ENCODE measurements around the gene C11orf86. TPM values are rescaled to one million over a fixed set of nuclear protein-coding genes. Genes with fewer than 3 reads are reported as not detected.

The C11orf86 gene
- total RNA-seq, 1 donor from 2014 or later, result 0.77 TPM

DNA sequence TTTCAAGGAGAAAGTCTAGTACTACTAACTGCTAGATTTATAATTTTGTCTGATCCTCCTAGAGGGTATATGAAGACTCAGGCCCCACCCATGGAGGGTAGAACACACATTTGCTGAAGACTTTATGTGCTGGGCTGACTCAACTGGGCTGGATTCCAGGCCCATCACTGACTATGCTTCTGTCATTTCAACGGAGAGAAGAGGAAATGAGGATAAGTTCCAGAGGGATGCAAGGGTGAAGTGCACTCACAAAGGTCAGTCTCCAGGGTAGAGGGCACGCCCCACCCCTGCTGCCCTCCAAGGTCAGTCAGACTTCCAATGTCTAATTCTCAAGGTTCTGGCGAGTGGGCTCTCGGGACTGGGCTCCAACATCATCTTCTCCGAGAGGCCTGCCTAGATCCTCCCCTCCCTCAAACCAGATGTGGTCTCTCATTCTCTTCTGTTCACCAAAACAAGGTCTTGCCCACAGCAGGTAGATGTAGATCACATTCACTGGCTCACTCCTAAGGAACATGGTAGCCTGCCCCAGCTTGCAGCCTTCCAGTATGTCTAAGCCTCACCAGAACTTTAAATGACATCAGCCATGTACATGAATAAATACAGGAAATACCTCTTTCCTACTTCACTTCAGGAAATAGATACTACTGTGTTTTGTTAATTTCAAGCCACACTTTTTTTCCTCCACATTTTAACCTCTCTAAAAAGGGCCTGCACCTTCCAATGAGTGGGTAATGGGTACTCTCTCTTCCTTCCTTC lies 7.3 kb upstream of the C11orf86 start:
- Mint-ChIP-seq H3K27ac (no peak overlapping the region), H3K36me3 (no peaks in the 10 kb centered on the region), H3K4me3 (no peak overlapping the region), H3K27me3 (peaks cover 7% of the 10 kb centered on the region), H3K4me1 (ENCODE audit: unreplicated experiment) (no peaks in the 10 kb centered on the region), H3K9me3 (no peaks in the 10 kb centered on the region)
- TF ChIP-seq CTCF (conservative IDR thresholded peaks at IDR 0.05), result no peak
- no peak for DNase-seq (ENCODE audit: extremely low spot score, unreplicated experiment)

DNA sequence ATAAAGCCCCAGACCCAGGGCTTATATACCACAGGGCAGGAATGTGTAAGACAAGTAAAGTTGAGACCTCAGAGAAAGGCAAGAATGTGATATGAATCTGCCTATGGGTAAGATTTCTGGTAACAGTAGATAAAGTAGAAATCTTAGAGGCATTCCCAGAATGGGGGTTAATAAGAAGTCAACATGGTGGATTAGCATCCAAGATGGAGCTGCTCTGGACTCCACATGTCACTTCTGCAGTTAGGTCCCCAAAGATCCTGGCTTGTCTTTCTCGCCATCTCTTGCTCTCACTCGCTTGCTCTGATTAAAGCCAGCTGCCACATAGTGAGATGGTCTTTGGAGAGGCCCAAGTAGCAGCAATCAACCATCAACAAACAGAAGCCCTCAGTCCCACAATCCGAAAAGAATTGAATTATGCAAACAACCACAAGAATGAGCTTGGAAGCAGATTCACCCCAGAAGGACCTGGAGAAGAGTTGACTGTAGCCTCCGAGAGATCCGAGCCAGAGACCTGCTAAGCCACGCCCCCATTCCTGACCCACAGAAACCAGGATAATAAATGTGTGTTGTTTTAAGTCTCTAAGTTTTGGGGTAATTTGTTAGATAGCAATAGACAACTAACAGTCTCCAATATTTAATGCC lies 5.4 kb upstream of the C11orf86 start:
- no peaks in the 10 kb centered on the region for H3K4me1 Mint-ChIP-seq (ENCODE audit: unreplicated experiment)
- no peak overlapping the region for H3K27ac Mint-ChIP-seq
- DNase-seq (ENCODE audit: extremely low spot score, unreplicated experiment), result no peak
- TF ChIP-seq CTCF (conservative IDR thresholded peaks at IDR 0.05), result no peak
- no peak overlapping the region for H3K4me3 Mint-ChIP-seq
- H3K9me3 Mint-ChIP-seq, result no peaks in the 10 kb centered on the region
- H3K27me3 Mint-ChIP-seq, result peaks cover 7% of the 10 kb centered on the region
- no peaks in the 10 kb centered on the region for H3K36me3 Mint-ChIP-seq

GRCh38 chr11:66970371-66970806 lies 4.7 kb upstream of the C11orf86 start:
- TF ChIP-seq CTCF (conservative IDR thresholded peaks at IDR 0.05), result no peak
- H3K36me3 Mint-ChIP-seq, result no peaks in the 10 kb centered on the region
- H3K4me3 Mint-ChIP-seq, result no peak overlapping the region
- no peak for DNase-seq (ENCODE audit: extremely low spot score, unreplicated experiment)
- no peaks in the 10 kb centered on the region for H3K9me3 Mint-ChIP-seq
- H3K27me3 Mint-ChIP-seq, result peaks cover 7% of the 10 kb centered on the region
- no peak overlapping the region for H3K27ac Mint-ChIP-seq
- H3K4me1 Mint-ChIP-seq (ENCODE audit: unreplicated experiment), result no peaks in the 10 kb centered on the region

DNA sequence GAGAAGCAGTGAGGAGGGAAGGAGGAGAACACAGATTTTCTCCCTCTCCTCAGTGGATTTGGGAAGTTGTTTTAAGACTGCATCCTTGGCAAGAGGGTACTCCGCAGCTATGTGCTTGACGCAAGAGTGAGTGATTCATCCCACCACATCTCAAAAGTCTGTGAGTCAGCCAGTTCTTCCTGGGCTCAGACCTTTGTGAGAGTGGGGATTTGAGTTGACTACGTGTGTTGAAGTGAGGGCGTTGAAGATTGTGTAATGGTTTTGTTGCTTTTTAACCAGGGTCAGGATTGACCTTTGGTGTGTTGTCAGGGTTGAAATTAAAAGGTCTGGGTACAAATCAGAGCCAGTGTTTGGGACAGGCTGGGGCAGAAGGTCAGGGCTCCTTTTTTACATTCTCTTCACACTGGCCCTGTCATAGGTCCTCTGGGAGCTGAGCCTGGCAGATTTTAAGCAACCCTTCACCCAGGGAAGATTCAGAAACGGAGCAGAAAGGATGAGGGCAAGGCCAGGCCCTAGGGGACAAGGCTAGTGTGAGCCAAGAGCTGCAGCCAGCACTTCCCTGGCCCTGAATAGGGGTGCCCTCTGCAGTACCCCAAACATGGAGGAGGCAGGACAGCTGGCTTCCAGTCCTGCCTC lies 4.2 kb upstream of the C11orf86 start:
- Mint-ChIP-seq H3K9me3 (no peaks in the 10 kb centered on the region), H3K27ac (no peak overlapping the region), H3K36me3 (no peaks in the 10 kb centered on the region), H3K4me1 (ENCODE audit: unreplicated experiment) (peaks cover 3% of the 10 kb centered on the region), H3K4me3 (no peak overlapping the region), H3K27me3 (peaks cover 6% of the 10 kb centered on the region)
- no peak for TF ChIP-seq CTCF (conservative IDR thresholded peaks at IDR 0.05)
- DNase-seq (ENCODE audit: extremely low spot score, unreplicated experiment), result no peak

DNA sequence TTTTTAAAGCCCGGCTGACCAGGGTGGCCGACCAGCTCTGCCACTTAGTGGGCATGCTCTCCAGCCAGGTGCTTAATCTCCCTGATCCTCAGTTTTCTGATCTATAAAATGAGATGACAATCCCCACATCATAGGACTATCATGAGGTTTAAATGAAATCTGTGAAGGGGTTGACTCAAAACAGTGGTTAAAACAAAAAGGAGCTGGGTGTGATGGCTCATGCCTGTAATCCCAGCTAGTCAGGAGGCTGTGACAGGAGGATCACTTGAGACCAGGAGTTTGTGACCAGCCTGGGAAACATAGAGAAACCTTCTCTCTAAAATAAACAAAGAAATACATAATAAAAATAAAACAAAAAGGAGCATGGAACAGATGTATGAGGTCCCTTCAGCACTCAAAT lies 3.6 kb upstream of the C11orf86 start:
- Mint-ChIP-seq H3K4me1 (ENCODE audit: unreplicated experiment) (peaks cover 4% of the 10 kb centered on the region), H3K27ac (no peak overlapping the region), H3K36me3 (no peaks in the 10 kb centered on the region), H3K27me3 (peaks cover 3% of the 10 kb centered on the region), H3K4me3 (no peak overlapping the region), H3K9me3 (no peaks in the 10 kb centered on the region)
- DNase-seq (ENCODE audit: extremely low spot score, unreplicated experiment), result no peak
- no peak for TF ChIP-seq CTCF (conservative IDR thresholded peaks at IDR 0.05)

All from type B pancreatic cell (in vitro differentiated cells).